ENCODE data around the gene FAIM2. TPM values are rescaled to one million over a fixed set of nuclear protein-coding genes. Genes with fewer than 3 reads are reported as not detected.

Gene FAIM2
- total and polyA plus RNA-seq, 2 experiments from 2014 or later: 0.61 to 2.0 TPM

DNA sequence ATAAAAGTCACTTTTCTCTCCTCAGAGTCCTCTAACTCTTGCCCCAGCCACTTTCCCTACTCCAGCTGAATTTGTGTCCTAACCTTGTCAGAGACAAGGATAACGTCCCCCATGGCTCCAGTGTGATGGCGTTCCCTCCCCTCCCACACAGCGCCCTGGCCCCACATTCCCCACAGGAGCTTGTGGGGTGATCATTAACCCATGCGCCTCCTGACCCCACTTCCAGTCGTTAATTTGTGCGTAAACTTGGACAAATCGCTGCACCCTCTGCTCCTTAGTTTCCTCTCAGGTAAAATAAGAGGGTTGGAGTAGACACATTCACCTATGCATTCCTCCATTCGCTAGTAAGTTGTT is 37.9 kb downstream of the FAIM2 start:
- no peak overlapping the region for H3K27ac Mint-ChIP-seq
- H3K4me3 Mint-ChIP-seq: no peak overlapping the region
- peaks cover 7% of the 10 kb centered on the region for H3K4me1 Mint-ChIP-seq

More for the DNA sequence above, 37.9 kb downstream of the FAIM2 start:
- no peak for DNase-seq (ENCODE audit: low spot score)
- no peaks in the 10 kb centered on the region for H3F3A ChIP-seq (replicated peaks; ENCODE audit: low read depth)
- H4K20me1 ChIP-seq (replicated peaks; ENCODE audit: insufficient read depth): no peaks in the 10 kb centered on the region
- H3K36me3 ChIP-seq (ENCODE audit: insufficient read depth): no peaks in the 10 kb centered on the region
- no peaks in the 10 kb centered on the region for H3K9me2 ChIP-seq (ENCODE audit: insufficient read depth)
- H3K4me3 ChIP-seq: no peak overlapping the region
- H3K27ac ChIP-seq (ENCODE audit: low read depth): no peak overlapping the region
- no peaks in the 10 kb centered on the region; the same call in 1 of the 2 replicates for H3K4me1 ChIP-seq (ENCODE audit: insufficient read depth)
- Mint-ChIP-seq H3K27me3 (ENCODE audit: insufficient read depth, low read depth, poor library complexity) (peaks cover 14% of the 10 kb centered on the region), H3K36me3 (ENCODE audit: low read depth) (no peaks in the 10 kb centered on the region), H3K9me3 (peaks cover 3% of the 10 kb centered on the region; the same call in 2 of the 3 replicates)
- H3K4me2 ChIP-seq: no peak overlapping the region
- no peaks in the 10 kb centered on the region for H3K79me2 ChIP-seq (replicated peaks; ENCODE audit: insufficient read depth)
- no peaks in the 10 kb centered on the region for H3K27me3 ChIP-seq (ENCODE audit: insufficient read depth)
- ATAC-seq: no peak
- TF ChIP-seq EZH2 (IDR thresholded peaks at IDR 0.05; ENCODE audit: low read depth, unreplicated experiment) (no peak), JUNB (IDR thresholded peaks at IDR 0.05; ENCODE audit: unreplicated experiment) (no peak), CREB1 (CRISPR knock-in tag; IDR thresholded peaks at IDR 0.05; ENCODE audit: low read depth) (no peak), POLR2AphosphoS5 (IDR thresholded peaks at IDR 0.05; ENCODE audit: low read depth) (no peak), ZNF331 (CRISPR knock-in tag; IDR thresholded peaks at IDR 0.05; ENCODE audit: low read depth) (no peak), ZNF114 (CRISPR knock-in tag; IDR thresholded peaks at IDR 0.05) (no peak), NANOG (IDR thresholded peaks at IDR 0.05; ENCODE audit: borderline replicate concordance) (no peak), EZH2phosphoT487 (IDR thresholded peaks at IDR 0.05; ENCODE audit: unreplicated experiment) (no peak), STAT1 (IDR thresholded peaks at IDR 0.05; ENCODE audit: unreplicated experiment) (no peak)
- TF ChIP-seq, protein P1, sequence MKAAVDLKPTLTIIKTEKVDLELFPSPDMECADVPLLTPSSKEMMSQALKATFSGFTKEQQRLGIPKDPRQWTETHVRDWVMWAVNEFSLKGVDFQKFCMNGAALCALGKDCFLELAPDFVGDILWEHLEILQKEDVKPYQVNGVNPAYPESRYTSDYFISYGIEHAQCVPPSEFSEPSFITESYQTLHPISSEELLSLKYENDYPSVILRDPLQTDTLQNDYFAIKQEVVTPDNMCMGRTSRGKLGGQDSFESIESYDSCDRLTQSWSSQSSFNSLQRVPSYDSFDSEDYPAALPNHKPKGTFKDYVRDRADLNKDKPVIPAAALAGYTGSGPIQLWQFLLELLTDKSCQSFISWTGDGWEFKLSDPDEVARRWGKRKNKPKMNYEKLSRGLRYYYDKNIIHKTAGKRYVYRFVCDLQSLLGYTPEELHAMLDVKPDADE (IDR thresholded peaks at IDR 0.05): no peak
- TF ChIP-seq, protein P2, sequence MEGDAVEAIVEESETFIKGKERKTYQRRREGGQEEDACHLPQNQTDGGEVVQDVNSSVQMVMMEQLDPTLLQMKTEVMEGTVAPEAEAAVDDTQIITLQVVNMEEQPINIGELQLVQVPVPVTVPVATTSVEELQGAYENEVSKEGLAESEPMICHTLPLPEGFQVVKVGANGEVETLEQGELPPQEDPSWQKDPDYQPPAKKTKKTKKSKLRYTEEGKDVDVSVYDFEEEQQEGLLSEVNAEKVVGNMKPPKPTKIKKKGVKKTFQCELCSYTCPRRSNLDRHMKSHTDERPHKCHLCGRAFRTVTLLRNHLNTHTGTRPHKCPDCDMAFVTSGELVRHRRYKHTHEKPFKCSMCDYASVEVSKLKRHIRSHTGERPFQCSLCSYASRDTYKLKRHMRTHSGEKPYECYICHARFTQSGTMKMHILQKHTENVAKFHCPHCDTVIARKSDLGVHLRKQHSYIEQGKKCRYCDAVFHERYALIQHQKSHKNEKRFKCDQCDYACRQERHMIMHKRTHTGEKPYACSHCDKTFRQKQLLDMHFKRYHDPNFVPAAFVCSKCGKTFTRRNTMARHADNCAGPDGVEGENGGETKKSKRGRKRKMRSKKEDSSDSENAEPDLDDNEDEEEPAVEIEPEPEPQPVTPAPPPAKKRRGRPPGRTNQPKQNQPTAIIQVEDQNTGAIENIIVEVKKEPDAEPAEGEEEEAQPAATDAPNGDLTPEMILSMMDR (conservative IDR thresholded peaks at IDR 0.05; ENCODE audit: low read depth in 2 of 2): no peak
- TF ChIP-seq, protein P3, sequence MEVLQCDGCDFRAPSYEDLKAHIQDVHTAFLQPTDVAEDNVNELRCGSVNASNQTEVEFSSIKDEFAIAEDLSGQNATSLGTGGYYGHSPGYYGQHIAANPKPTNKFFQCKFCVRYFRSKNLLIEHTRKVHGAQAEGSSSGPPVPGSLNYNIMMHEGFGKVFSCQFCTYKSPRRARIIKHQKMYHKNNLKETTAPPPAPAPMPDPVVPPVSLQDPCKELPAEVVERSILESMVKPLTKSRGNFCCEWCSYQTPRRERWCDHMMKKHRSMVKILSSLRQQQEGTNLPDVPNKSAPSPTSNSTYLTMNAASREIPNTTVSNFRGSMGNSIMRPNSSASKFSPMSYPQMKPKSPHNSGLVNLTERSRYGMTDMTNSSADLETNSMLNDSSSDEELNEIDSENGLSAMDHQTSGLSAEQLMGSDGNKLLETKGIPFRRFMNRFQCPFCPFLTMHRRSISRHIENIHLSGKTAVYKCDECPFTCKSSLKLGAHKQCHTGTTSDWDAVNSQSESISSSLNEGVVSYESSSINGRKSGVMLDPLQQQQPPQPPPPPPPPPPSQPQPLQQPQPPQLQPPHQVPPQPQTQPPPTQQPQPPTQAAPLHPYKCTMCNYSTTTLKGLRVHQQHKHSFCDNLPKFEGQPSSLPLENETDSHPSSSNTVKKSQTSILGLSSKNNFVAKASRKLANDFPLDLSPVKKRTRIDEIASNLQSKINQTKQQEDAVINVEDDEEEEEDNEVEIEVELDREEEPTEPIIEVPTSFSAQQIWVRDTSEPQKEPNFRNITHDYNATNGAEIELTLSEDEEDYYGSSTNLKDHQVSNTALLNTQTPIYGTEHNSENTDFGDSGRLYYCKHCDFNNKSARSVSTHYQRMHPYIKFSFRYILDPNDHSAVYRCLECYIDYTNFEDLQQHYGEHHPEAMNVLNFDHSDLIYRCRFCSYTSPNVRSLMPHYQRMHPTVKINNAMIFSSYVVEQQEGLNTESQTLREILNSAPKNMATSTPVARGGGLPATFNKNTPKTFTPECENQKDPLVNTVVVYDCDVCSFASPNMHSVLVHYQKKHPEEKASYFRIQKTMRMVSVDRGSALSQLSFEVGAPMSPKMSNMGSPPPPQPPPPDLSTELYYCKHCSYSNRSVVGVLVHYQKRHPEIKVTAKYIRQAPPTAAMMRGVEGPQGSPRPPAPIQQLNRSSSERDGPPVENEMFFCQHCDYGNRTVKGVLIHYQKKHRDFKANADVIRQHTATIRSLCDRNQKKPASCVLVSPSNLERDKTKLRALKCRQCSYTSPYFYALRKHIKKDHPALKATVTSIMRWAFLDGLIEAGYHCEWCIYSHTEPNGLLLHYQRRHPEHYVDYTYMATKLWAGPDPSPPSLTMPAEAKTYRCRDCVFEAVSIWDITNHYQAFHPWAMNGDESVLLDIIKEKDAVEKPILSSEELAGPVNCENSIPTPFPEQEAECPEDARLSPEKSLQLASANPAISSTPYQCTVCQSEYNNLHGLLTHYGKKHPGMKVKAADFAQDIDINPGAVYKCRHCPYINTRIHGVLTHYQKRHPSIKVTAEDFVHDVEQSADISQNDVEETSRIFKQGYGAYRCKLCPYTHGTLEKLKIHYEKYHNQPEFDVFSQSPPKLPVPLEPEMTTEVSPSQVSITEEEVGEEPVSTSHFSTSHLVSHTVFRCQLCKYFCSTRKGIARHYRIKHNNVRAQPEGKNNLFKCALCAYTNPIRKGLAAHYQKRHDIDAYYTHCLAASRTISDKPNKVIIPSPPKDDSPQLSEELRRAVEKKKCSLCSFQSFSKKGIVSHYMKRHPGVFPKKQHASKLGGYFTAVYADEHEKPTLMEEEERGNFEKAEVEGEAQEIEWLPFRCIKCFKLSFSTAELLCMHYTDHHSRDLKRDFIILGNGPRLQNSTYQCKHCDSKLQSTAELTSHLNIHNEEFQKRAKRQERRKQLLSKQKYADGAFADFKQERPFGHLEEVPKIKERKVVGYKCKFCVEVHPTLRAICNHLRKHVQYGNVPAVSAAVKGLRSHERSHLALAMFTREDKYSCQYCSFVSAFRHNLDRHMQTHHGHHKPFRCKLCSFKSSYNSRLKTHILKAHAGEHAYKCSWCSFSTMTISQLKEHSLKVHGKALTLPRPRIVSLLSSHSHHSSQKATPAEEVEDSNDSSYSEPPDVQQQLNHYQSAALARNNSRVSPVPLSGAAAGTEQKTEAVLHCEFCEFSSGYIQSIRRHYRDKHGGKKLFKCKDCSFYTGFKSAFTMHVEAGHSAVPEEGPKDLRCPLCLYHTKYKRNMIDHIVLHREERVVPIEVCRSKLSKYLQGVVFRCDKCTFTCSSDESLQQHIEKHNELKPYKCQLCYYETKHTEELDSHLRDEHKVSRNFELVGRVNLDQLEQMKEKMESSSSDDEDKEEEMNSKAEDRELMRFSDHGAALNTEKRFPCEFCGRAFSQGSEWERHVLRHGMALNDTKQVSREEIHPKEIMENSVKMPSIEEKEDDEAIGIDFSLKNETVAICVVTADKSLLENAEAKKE (CRISPR knock-in tag; IDR thresholded peaks at IDR 0.05): no peak
- TF ChIP-seq, protein P4, sequence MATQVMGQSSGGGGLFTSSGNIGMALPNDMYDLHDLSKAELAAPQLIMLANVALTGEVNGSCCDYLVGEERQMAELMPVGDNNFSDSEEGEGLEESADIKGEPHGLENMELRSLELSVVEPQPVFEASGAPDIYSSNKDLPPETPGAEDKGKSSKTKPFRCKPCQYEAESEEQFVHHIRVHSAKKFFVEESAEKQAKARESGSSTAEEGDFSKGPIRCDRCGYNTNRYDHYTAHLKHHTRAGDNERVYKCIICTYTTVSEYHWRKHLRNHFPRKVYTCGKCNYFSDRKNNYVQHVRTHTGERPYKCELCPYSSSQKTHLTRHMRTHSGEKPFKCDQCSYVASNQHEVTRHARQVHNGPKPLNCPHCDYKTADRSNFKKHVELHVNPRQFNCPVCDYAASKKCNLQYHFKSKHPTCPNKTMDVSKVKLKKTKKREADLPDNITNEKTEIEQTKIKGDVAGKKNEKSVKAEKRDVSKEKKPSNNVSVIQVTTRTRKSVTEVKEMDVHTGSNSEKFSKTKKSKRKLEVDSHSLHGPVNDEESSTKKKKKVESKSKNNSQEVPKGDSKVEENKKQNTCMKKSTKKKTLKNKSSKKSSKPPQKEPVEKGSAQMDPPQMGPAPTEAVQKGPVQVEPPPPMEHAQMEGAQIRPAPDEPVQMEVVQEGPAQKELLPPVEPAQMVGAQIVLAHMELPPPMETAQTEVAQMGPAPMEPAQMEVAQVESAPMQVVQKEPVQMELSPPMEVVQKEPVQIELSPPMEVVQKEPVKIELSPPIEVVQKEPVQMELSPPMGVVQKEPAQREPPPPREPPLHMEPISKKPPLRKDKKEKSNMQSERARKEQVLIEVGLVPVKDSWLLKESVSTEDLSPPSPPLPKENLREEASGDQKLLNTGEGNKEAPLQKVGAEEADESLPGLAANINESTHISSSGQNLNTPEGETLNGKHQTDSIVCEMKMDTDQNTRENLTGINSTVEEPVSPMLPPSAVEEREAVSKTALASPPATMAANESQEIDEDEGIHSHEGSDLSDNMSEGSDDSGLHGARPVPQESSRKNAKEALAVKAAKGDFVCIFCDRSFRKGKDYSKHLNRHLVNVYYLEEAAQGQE (IDR thresholded peaks at IDR 0.05; ENCODE audit: unreplicated experiment): no peak
- H2AFZ ChIP-seq: 0 out of 2 replicates have a peak overlapping the region, but pooled peaks have one; percentile 38

Measured in GM23338 (cell line).